Measurements from ENCODE around the gene BCL7A. TPM values are rescaled to one million over a fixed set of nuclear protein-coding genes. Genes with fewer than 3 reads are reported as not detected.

BCL7A gene
- total RNA-seq, 1 experiment from 2014 or later, result 6.3 TPM

DNA sequence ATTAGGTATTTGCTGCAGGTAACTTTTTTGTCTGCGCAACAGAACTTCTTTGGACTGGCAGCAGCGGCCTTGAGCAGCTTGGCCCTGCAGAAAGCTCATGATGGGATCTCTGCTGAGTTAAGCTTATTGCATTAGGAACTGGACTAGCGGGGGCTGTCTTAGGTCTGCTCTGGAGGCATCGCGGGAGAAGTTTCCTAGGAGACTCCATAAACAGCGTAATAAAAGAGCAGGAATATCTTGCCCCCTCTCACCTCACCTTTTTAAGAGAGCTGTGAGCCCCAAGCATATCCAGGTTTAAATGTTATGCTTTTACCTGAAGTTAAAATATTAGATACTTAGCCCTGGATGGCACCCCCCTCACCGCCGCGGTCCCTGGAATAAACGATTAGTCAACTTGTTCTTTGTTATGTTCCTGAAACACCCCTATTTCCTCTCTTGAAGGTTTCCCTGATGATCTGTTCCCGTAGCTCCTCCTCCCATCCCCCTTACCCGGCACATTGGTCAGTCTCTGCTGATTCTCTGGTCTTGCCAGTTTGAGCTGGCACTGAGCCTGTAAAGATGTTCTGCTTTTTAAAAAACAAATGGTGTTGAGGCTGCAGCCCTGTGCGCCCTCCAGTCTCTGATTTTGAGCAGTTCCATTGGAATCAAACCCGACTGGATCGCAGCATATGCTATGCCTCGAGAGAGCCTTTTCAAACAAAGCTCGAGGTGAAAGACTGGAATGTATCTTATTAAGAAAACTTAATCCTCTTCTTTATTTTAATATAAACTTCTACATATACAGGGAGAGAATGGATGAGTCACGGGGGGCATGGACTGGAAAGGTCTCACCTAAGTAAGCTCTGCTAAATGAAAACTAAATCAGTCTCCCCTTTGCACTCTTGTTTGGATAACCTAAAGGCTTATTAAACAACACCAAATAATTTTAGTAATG is 58.7 kb downstream of the BCL7A start:
- Histone ChIP-seq H3K36me3 (ENCODE audit: low read depth) (peaks cover 5% of the 10 kb centered on the region; the same call in 1 of the 2 replicates), H4K20me1 (ENCODE audit: insufficient read depth) (peaks cover 20% of the 10 kb centered on the region), H3K9me3 (ENCODE audit: insufficient read depth, low read depth) (no peaks in the 10 kb centered on the region), H3K4me1 (replicated peaks; ENCODE audit: insufficient read depth) (peaks cover 32% of the 10 kb centered on the region), H3K9me2 (ENCODE audit: insufficient read depth) (no peaks in the 10 kb centered on the region), H3K79me2 (ENCODE audit: low read depth) (peaks cover 60% of the 10 kb centered on the region), H2AFZ (no peak overlapping the region), H3K27ac (peak overlapping the region; percentile 84), H3K27me3 (ENCODE audit: insufficient read depth, low read depth) (no peaks in the 10 kb centered on the region), H3F3A (ENCODE audit: insufficient read depth, low read depth) (peaks cover 33% of the 10 kb centered on the region), H3K4me3 (peak overlapping the region; percentile 73), H3K4me2 (peak overlapping the region; percentile 94)
- BruUV-seq (replicated peaks), result no TSS peak
- intact Hi-C loops (cut with micrococcal nuclease; ENCODE audit: unreplicated experiment), result loop anchor here (1.0 to 2.0 kb wide), 3 partner anchors 16 to 43 kb away; no protein-coding TSS in a partner anchor
- ChIA-PET CTCF (interaction anchor here (1.2 to 1.7 kb wide), 3 partner anchors 17 to 42 kb away, joined by 3 to 8 read pairs (median 7); no protein-coding TSS in a partner anchor), POLR2A (ENCODE audit: unreplicated experiment) (interaction anchor here (0.6 to 0.8 kb wide), 2 partner anchors 17 kb away, joined by 3 to 6 read pairs; no protein-coding TSS in a partner anchor)
- peak; percentile 78 to 82 for DNase-seq
- TF ChIP-seq, protein P1, sequence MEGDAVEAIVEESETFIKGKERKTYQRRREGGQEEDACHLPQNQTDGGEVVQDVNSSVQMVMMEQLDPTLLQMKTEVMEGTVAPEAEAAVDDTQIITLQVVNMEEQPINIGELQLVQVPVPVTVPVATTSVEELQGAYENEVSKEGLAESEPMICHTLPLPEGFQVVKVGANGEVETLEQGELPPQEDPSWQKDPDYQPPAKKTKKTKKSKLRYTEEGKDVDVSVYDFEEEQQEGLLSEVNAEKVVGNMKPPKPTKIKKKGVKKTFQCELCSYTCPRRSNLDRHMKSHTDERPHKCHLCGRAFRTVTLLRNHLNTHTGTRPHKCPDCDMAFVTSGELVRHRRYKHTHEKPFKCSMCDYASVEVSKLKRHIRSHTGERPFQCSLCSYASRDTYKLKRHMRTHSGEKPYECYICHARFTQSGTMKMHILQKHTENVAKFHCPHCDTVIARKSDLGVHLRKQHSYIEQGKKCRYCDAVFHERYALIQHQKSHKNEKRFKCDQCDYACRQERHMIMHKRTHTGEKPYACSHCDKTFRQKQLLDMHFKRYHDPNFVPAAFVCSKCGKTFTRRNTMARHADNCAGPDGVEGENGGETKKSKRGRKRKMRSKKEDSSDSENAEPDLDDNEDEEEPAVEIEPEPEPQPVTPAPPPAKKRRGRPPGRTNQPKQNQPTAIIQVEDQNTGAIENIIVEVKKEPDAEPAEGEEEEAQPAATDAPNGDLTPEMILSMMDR (conservative IDR thresholded peaks at IDR 0.05), result no peak
- TF ChIP-seq EZH2 (IDR thresholded peaks at IDR 0.05; ENCODE audit: low read depth), result no peak

DNA sequence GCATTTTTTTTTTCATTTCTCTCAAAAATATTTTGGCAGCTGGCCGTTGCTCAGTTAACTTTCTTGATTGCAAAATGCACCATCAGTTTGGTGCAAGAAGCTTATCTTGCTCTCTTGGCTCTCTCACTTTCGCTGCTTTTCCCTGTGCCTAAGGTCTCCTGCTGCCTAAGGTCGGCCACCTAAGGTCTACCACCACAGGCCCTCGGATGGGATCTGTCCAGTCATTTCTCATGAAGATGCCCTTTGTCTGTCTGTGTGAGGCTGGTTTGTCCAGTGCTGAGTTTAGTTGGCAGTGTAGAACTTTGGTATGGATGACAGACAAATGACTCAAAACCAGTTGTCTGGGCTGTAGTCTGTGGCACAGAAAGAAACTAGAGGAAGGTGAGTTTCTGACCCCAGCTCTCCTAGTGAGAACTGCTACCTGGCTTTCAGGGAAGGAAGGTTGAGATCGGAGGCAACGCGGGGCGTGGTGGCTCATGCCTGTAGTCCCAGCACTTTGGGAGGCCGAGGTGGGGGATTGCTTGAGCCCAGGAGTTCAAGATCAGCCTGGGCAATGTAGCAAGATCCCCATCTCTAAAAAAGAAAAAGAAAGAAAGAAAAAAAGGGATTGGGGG is 59.5 kb downstream of the BCL7A start:
- H3K27ac ChIP-seq, result peak overlapping the region; percentile 84
- peak; percentile 35 to 77 for DNase-seq
- BruUV-seq (replicated peaks), result no TSS peak

More for the DNA sequence above, 59.5 kb downstream of the BCL7A start:
- Histone ChIP-seq H3K4me1 (replicated peaks; ENCODE audit: insufficient read depth) (peaks cover 32% of the 10 kb centered on the region), H3K4me3 (peak overlapping the region; percentile 73), H3K9me3 (ENCODE audit: insufficient read depth, low read depth) (no peaks in the 10 kb centered on the region), H2AFZ (no peak overlapping the region), H3K36me3 (ENCODE audit: low read depth) (peaks cover 10% of the 10 kb centered on the region; the same call in 1 of the 2 replicates), H3K9me2 (ENCODE audit: insufficient read depth) (no peaks in the 10 kb centered on the region), H3K27me3 (ENCODE audit: insufficient read depth, low read depth) (no peaks in the 10 kb centered on the region), H3K4me2 (peak overlapping the region; percentile 94), H3K79me2 (ENCODE audit: low read depth) (peaks cover 68% of the 10 kb centered on the region), H3F3A (ENCODE audit: insufficient read depth, low read depth) (peaks cover 33% of the 10 kb centered on the region), H4K20me1 (ENCODE audit: insufficient read depth) (peaks cover 20% of the 10 kb centered on the region)
- CTCF ChIA-PET, result interaction anchor here (1.2 to 1.7 kb wide), 3 partner anchors 18 to 41 kb away, joined by 3 to 8 read pairs (median 7); no protein-coding TSS in a partner anchor
- intact Hi-C loops (cut with micrococcal nuclease; ENCODE audit: unreplicated experiment), result loop anchor here (2.0 kb wide), 1 partner anchor 18 kb away; no protein-coding TSS in a partner anchor
- POLR2A ChIA-PET (ENCODE audit: unreplicated experiment), result interaction anchor here (0.6 kb wide), 1 partner anchor 18 kb away, joined by 6 read pairs; no protein-coding TSS in a partner anchor
- TF ChIP-seq, protein P1 (conservative IDR thresholded peaks at IDR 0.05), result no peak
- TF ChIP-seq EZH2 (IDR thresholded peaks at IDR 0.05; ENCODE audit: low read depth), result no peak

Measured in PC-9 (cell line).